Measurements from ENCODE around the gene KDM1B.

- no peak for TF ChIP-seq CTCF (IDR thresholded peaks at IDR 0.05)
- no peak for TF ChIP-seq ZFX (IDR thresholded peaks at IDR 0.05; ENCODE audit: borderline replicate concordance)
Observed at GRCh38 chr6:18263418-18264218, 108.4 kb downstream of the KDM1B start.

Data from 22Rv1 (cell line).